ENCODE measurements around the gene CCDC8.
"Not testable (repeated sequence)": the region's sequence is repeated elsewhere in the genome, so short reads cannot be mapped to it uniquely, and the experiment has no call there.

CCDC8 gene

GRCh38 chr19:46376241-46377153 lies 36.9 kb downstream of the CCDC8 start:
- DNase-seq = no peak

DNA sequence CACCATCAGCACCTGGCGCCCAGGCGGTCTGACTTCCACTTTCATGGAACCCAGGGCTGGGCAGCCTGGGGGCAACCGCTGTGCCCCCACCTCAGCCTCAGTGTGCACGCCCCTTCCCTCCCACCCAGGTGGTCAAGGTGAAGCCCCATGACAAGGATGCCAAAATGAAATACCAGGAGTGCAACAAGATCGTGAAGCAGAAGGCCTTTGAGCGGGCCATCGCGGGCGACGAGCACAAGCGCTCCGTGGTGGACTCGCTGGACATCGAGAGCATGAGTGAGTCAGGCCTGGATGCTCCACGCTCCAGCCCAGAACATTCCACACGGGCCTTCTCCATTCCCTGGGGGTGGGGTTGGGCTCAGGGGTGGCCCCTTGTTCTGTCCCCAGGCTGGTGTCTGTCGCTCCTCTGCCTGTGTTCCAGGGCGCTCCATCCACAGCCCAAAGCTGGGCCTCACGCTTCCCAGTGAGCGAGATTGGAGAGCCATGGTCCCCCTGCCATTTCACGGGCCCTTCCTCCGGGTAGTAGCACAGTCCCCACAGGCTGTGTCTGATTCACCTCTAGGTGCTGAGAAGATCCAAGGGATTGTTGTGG lies 37.8 kb downstream of the CCDC8 start:
- DNase-seq = not testable (repeated sequence)

- no peak for DNase-seq
These were observed 38.6 kb downstream of the CCDC8 start for GRCh38 chr19:46374536-46375475.

DNA sequence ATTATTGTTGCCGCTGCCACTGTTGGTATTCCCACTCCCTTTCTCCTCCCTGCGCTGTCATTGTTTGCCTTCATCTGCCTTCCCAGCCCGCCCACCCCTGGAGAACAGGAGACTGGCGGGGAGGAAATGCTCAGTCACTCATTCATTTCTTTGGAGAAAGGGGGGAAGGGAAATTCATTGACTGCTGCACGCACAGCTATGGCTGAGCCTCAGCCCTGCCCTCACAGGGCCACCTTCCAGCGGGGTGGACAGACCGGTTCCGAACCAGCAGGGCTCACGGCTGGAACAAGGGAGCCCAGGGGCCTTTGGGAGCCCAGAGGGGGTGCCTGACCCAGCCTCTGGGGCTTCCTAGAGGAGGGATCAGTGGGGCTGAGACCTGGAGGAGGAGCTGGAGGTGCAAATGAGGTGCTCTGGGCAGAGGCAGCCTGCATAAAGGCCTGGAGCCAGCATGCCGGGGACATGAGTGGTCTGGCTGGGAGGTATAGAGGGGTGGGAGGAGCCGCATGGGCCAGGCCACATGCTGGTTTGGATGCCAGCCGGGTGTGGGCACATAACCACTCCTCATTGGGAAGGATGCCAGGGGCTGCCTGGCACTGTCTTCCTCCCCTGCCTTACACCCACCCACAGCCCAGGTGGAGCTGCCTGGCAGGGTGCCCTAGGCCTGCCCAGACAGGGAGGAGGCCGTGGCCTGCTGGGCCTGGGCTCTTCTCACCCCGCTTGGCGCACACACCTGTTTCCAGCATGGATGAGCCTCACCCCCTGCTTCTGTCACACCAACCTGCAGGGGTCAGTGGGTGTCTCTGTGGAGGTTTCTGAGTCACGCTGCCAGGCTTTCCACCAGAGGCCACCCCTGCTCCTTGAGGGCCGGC lies 39.6 kb downstream of the CCDC8 start:
- peak; percentile 92 for DNase-seq

DNA sequence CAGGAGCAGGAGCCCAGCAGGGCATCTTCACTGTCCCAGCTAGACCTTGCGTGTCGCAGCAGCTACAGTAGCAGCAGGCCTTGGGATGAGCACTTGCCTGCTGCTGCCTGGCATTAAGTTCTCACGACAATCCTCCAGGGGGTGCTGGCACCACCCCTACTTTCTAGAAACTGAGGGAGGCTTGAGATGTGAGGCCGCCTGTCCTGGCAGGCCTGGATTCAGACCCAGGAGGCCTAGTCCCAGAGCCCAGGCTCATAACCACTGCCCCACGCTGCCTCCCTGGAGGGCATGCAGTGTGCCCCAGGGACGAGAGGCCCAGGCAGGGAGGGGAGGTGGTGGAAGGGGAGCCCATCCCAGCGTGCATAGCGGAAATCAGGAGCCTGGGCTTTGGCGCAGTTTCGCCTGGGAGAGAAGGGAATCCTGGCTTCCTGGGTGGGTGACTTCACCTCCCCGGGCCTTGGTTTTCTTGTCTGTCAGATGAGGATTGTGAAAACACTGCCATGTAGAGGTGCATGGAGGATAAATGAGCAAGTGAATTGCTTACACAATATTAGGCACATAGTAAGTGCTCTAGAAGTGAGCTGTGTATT lies 40.4 kb downstream of the CCDC8 start:
- no peak for DNase-seq

- DNase-seq = no peak
These were observed 41.9 kb downstream of the CCDC8 start for GRCh38 chr19:46371371-46371901.

GRCh38 chr19:46369817-46370216 lies 43.5 kb downstream of the CCDC8 start:
- no peak for DNase-seq

DNA sequence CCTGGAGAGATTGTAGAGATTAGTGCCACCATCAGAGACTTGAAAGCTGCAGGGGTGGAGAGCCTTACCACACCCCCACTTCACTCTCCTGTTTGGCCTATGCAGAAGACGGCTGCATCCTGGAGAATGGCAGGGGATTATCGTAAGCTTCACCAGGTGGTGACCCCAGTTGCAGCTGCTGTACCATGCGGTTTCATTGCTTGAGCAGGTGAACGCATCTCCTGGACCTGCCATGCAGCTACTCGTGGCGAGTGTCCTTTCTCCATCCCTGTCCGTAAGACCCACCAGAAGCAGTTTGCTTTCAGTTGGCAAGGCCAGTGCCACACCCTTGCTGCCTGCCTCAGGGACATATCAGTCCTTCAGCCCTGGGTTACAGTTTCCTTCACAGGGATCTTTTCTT lies 45.2 kb downstream of the CCDC8 start:
- no peak for DNase-seq

GRCh38 chr19:46367426-46367825 lies 45.9 kb downstream of the CCDC8 start:
- DNase-seq = no peak

DNA sequence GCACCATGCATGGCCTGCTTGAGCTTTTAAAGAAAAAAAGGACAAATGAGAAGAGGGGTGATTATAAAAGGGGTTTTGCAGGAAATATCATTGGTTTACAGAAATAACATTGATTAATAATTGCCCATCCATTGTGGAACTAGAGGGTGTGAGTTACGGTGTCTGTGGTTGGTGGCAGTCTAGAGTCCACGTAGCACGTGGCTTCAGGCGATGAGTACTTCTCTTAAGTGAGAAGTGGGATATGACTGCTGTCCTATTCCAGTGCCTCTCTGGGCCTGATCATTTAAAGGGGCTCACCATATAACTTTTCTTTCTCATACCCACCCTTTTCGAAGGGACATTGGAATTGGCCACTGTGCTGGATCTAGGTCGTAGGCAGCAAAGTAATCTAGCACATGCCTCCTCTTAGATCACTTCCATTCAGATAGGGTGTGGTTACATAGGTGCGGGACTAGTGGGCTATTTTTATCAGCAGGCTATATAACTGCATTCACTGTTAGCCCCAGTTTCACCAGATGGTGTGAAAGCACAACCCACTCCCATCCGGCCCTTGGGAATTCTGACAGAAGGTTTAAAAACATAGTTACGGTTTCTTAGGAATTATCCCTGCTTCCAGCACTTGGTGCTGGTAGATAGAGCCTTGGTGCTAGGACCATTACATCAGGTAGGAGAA lies 46.6 kb downstream of the CCDC8 start:
- no peak for DNase-seq

DNA sequence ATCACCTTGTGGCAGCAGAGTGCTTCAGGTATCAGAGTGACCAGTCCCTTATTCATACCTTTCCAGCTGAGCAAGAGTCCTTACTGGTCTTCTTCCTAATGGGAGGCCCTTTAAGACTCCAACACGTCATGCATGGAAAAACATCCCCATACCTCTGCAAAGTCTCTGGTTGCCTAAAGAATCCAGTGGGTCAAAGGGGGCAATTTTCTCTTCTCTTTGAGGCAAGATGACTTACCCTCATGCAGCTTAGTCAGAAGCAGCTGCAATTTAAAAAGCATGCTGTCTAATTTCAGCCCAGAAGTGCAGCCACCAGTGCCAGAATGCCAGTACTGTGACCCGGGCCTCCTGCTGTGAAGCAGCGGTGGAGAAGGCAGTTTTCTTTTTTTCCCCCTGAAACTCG lies 47.8 kb downstream of the CCDC8 start:
- DNase-seq = no peak

- no peak for DNase-seq
These were observed 49.0 kb downstream of the CCDC8 start for GRCh38 chr19:46364359-46364758.

DNA sequence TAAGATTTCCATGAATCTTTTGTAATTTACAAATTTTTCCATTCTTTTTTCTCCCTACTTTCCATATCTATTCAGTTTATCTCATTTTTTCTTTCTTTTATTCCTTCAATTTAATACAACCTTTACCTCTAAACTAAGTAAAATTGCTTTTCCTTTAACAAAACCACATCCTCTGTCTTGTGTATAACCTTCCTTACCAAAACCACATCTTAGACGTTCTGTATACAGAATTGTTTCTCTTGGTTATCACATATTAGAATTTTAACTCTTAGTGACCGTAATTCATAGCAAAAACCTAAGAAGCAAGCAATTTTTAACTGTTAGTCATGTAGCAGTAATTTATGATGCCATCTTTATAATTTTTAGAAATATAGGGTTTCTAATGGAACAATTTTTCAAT lies 51.4 kb downstream of the CCDC8 start:
- DNase-seq = no peak

Data from NCI-H2107 (cell line).